H1 (cell line): ENCODE results near the gene PPM1M.

Source experiments
- CBX8 ChIP-seq: fragments of 300-800, 300-1000 bp; sonication (generic); IDR thresholded peaks from 2 replicates; pipeline ENCODE4 v1.7.1; 2016; ENCODE audit warnings: low read depth, low read length, borderline replicate concordance
- CTCF ChIP-seq, 3 experiments: IDR thresholded peaks; 1 replicate in 2 of 3; 2 replicates in 1 of 3; pipeline versions ENCODE4 v1.5.1 to v1.6.1; 2011; ENCODE audit warnings: low read length in 3 of 3, mild to moderate bottlenecking in 3 of 3, inconsistent platforms in 2 of 3, low read depth in 1 of 3, moderate library complexity in 1 of 3; ENCODE audit not compliant: insufficient read depth in 1 of 3; ENCODE audit errors: control extremely low read depth in 1 of 3
- FOSL1 ChIP-seq: IDR thresholded peaks from 2 replicates; pipeline ENCODE4 v1.6.1; 2011; ENCODE audit warnings: mild to moderate bottlenecking, low read depth, low read length, moderate library complexity; ENCODE audit not compliant: insufficient read depth
- GABPA ChIP-seq: IDR thresholded peaks from 2 replicates; pipeline ENCODE4 v1.6.1; 2011; ENCODE audit warnings: mild to moderate bottlenecking, low read length, moderate library complexity, borderline replicate concordance; ENCODE audit not compliant: insufficient read depth
- KDM5A ChIP-seq: fragments of 200-600 bp; IDR thresholded peaks from 2 replicates; pipeline ENCODE4 v1.7.1; 2012; ENCODE audit warnings: mild to moderate bottlenecking, low read length, inconsistent platforms, mixed read lengths
- NRF1 ChIP-seq: IDR thresholded peaks from 2 replicates; pipeline ENCODE4 v1.6.1; 2011; ENCODE audit warnings: mild to moderate bottlenecking, low read depth, low read length, improper control_type of control experiment
- POLR2A ChIP-seq, 2 experiments: IDR thresholded peaks; 1 replicate in 1 of 2; 2 replicates in 1 of 2; pipeline ENCODE4 v1.6.1; 2011; ENCODE audit warnings: low read depth in 2 of 2, low read length in 2 of 2, mild to moderate bottlenecking in 2 of 2; ENCODE audit errors: control extremely low read depth in 1 of 2
- POLR2AphosphoS5 ChIP-seq: IDR thresholded peaks from 2 replicates; pipeline ENCODE4 v1.6.1; 2011; ENCODE audit warnings: low read depth, low read length
- RAD21 ChIP-seq, 2 experiments: IDR thresholded peaks in 1 of 2; conservative IDR thresholded peaks in 1 of 2; 2 replicates each; pipeline ENCODE4 v1.6.1; 2011; ENCODE audit warnings: low read depth in 2 of 2, low read length in 2 of 2, improper control_type of control experiment in 1 of 2, inconsistent platforms in 1 of 2, mild to moderate bottlenecking in 1 of 2, moderate library complexity in 1 of 2
- SIN3A ChIP-seq, 2 experiments: IDR thresholded peaks in 1 of 2; conservative IDR thresholded peaks in 1 of 2; 2 replicates each; pipeline ENCODE4 v1.6.1; 2011 to 2012; ENCODE audit warnings: low read length in 2 of 2, improper control_type of control experiment in 1 of 2, low read depth in 1 of 2, mild to moderate bottlenecking in 1 of 2
- SIX5 ChIP-seq: IDR thresholded peaks from 2 replicates; pipeline ENCODE4 v1.6.1; 2011; ENCODE audit warnings: mild to moderate bottlenecking, low read depth, low read length
- SUZ12 ChIP-seq: fragments of 200-600 bp; sonication (generic); IDR thresholded peaks from 2 replicates; pipeline ENCODE4 v1.6.1; 2012; ENCODE audit warnings: mild to moderate bottlenecking, inconsistent platforms, low read length, moderate library complexity, mixed read lengths
- TCF12 ChIP-seq: IDR thresholded peaks from 2 replicates; pipeline ENCODE4 v1.6.1; 2011; ENCODE audit warnings: low read depth, mild to moderate bottlenecking, low read length
- ZNF274 ChIP-seq: IDR thresholded peaks from 2 replicates; pipeline ENCODE4 v1.7.0; 2012; ENCODE audit warnings: low read length, borderline replicate concordance; ENCODE audit errors: extremely low read depth

DNA sequence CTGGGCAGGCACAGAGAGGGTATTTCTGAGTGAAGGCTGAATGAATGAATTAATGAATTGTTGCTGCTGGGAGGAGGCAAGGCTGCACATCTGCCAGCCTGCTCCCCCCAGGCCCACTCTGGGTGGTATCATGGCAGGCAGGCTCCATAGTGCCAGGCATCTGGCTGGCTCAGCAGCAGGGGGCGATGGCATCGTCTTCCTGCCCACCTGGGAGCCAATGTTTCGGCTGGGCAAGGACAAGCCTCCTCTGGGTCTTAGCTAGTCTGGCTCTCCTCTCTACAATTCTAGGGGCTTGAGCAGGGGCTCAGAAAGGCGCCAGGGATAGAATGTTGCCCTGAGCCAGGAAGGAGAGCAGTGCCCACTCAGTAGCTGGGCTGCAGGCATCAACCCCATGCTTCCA lies 18.4 kb upstream of the PPM1M start:
- TF ChIP-seq POLR2AphosphoS5, result no peak
- peak in 1 of 3 experiments; percentile 24; a peak in 1 of 4 replicates for TF ChIP-seq CTCF (IDR thresholded peaks at IDR 0.05; ENCODE audit: control extremely low read depth in 1 of 3, insufficient read depth in 1 of 3, low read depth in 1 of 3, low read length in 3 of 3)
- no peak for TF ChIP-seq CBX8
- no peak for TF ChIP-seq SIN3A (conservative IDR thresholded peaks at IDR 0.05 in 1 of 2, IDR thresholded peaks at IDR 0.05 in 1 of 2; ENCODE audit: low read depth in 1 of 2, low read length in 2 of 2)
- no peak for TF ChIP-seq SIX5
- TF ChIP-seq RAD21 (IDR thresholded peaks at IDR 0.05 in 1 of 2, conservative IDR thresholded peaks at IDR 0.05 in 1 of 2; ENCODE audit: low read depth in 2 of 2, low read length in 2 of 2), result no peak
- TF ChIP-seq GABPA, result no peak
- TF ChIP-seq FOSL1, result no peak
- TF ChIP-seq POLR2A (IDR thresholded peaks at IDR 0.05; ENCODE audit: control extremely low read depth in 1 of 2, low read depth in 2 of 2, low read length in 2 of 2), result no peak
- TF ChIP-seq NRF1, result no peak
- TF ChIP-seq ZNF274, result no peak
- no peak for TF ChIP-seq TCF12
- no peak for TF ChIP-seq SUZ12
- no peak for TF ChIP-seq KDM5A
